Measurements from ENCODE around the gene CMTM1.
"Not testable (repeated sequence)": the region's sequence is repeated elsewhere in the genome, so short reads cannot be mapped to it uniquely, and the experiment has no call there.

The CMTM1 gene

GRCh38 chr16:66562986-66563385 lies 3.3 kb upstream of the CMTM1 start:
- DNase-seq (ENCODE audit: low spot score), result no peak

GRCh38 chr16:66563574-66564334 lies 2.5 kb upstream of the CMTM1 start:
- DNase-seq (ENCODE audit: low spot score), result no peak

- not testable (repeated sequence) for DNase-seq (ENCODE audit: low spot score)
These were observed 1.0 kb downstream of the CMTM1 start for GRCh38 chr16:66567270-66567669.

DNA sequence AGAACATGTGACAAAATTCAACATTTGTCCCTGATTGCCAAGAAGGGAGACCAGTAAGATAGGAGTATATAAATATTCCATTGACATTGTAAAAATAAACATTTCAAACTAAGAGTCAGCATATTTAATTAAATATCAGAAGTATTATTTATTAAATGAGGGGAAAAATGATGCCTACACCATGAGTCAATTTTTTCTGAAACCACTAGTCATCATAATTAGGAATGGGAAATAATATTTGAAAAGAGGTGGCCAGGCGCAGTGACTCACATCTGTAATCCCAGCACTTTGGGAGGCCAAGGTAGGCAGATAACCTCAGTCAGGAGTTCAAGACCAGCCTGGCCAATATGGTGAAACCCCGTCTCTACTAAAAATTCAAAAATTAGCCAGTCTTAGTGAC lies 2.1 kb downstream of the CMTM1 start:
- DNase-seq (ENCODE audit: low spot score), result no peak

DNA sequence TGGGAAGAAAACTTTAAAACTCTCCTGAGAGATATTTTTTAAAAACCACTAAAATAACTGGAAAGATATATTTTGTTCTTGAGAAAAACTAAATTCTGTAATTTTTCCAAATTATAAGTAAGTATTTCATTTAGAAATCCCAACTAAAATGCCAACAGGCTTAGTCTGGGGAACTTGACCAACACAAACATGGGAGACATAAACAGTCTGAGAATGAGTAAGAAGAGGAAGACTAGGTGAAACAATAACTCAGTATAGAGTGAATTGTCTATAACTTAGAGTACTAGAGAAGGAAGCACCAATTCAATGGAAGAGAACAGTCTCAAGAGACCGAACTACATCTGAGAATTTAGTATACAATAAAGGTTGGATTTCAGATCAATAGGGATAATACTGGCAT lies 2.9 kb downstream of the CMTM1 start:
- DNase-seq (ENCODE audit: low spot score), result no peak

DNA sequence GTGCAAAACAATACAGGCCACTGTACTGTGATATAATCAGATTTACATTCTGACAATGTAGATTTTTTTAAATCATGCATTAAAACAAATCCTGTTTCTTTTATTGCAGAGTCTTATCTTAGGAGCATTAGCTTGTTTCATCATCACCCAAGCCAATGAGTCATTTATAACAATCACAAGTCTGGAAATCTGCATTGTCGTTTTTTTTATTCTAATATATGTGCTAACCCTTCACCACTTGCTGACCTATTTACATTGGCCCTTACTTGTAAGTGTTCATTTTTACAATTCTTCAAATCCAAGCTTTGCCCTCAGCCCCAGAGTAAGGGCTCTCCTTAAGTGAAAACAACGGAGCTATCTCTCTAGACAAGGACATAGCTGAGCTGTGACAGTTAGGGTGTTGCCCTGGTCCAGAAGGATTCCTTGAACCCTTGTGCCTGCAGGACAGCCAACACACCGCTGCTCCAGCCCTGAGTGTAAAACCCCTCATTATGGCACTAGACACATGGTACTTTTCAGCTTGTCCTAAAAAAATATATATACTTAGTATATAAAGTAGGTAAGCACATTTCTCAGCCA lies 3.7 kb downstream of the CMTM1 start:
- DNase-seq (ENCODE audit: low spot score), result peak; percentile 24

DNA sequence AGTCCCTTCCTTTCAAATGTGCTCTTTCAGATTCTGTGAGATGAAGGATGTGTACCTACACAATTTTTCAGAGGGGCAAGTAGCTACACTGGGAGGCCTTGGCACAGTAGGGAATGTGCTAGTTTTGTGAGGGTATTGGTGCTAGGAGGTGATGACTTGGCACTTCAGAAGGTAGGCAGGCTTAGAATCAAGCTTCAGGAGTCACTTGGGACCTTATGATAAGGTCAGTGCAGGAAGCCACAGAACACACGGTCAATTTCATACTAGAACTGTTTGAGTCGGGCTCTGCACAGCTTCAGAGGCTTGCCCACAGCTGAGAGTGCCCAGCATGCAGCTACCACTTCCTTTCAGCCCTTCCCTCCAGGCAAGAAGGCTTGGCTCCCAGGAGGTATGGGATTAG lies 6.1 kb downstream of the CMTM1 start:
- DNase-seq (ENCODE audit: low spot score), result no peak

GRCh38 chr16:66574081-66574480 lies 7.8 kb downstream of the CMTM1 start:
- no peak for DNase-seq (ENCODE audit: low spot score)

DNA sequence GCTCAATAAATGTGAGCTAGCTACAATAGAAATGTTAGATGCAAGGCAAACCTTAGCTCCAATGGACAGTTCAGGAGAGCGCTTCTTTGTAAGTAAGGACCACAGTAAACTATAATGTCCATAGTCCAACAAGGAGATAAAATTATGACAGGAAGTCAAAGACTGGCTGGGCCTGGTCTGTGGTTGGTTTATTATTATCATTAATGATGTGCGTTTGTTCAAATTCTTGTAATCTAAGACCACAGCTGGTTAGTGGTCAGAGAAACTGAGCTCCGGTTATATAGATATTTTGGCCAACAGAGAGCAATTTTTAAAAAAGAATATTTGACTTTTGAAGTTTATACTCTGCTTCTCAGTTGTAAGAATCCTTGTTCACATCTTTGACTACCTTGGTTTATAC lies 8.3 kb downstream of the CMTM1 start:
- no peak for DNase-seq (ENCODE audit: low spot score)

DNA sequence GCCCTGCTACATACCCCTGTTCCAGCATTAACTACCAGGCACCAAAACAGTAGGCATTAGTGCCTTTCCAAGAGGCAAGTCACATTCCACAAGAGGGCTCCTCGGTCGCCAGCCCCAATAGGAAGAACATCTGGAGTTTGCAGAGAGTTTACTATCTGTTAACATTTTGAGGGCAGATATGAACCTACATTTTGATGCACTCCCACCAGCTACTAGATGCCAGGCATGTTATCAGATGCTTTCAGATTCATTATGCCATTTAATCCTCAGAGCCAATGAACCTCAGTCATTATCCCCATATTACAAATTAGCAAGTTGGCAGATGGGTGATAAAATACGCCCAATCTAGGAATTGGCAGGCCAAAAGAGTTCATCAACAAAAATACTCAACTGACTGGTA lies 8.8 kb downstream of the CMTM1 start:
- no peak for DNase-seq (ENCODE audit: low spot score)

GRCh38 chr16:66576296-66576695 lies 10.1 kb downstream of the CMTM1 start:
- no peak for DNase-seq (ENCODE audit: low spot score)

GRCh38 chr16:66578651-66579531 lies 12.7 kb downstream of the CMTM1 start, which contains the start of gene CMTM2:
Gene CMTM2, plus strand, starts transcription at chr16:66579463. Its CDS starts 145 bp downstream, at chr16:66579608.
- no peak for DNase-seq (ENCODE audit: low spot score)

- no peak for DNase-seq (ENCODE audit: low spot score)
These were observed 14.5 kb downstream of the CMTM1 start for GRCh38 chr16:66580605-66581209.

- no peak for DNase-seq (ENCODE audit: low spot score)
These were observed 15.2 kb downstream of the CMTM1 start for GRCh38 chr16:66581246-66581952.

DNA sequence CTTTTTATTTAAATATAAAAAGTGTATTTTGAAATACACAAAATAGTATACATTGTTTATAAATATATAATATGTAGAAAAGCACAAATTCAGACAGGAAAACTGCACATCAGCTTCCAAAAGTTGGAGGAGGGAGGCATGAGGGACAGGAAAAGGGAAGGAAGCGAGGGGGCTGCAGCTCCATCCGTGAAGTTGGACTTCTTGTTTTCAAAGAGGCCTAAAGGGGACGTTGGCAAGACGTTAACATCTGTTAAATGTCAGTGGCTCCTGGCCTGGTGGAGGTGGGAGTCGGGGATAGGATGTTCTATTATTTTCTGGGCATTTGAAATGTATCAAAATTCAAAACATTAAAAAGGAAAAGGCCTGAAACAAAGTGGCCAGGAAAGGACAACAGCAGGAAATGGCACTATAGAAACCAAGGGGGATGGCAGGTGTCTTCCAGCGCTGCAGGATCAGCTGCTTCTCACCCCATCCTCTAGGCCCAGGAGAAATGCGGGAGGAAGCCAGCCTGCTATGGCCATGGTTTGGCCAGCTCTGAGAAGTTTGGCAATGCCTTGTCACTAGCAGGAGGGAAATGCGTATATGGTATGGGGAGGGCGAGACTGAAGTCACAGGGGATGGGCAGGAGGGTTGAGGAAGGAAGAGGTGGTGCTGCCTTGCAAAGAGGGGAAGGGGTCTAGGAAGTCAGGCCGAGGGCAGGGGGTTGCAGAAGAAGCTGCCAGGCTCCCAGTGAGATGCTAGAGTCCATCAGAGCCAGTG lies 19.4 kb downstream of the CMTM1 start:
- DNase-seq (ENCODE audit: low spot score), result no peak

DNA sequence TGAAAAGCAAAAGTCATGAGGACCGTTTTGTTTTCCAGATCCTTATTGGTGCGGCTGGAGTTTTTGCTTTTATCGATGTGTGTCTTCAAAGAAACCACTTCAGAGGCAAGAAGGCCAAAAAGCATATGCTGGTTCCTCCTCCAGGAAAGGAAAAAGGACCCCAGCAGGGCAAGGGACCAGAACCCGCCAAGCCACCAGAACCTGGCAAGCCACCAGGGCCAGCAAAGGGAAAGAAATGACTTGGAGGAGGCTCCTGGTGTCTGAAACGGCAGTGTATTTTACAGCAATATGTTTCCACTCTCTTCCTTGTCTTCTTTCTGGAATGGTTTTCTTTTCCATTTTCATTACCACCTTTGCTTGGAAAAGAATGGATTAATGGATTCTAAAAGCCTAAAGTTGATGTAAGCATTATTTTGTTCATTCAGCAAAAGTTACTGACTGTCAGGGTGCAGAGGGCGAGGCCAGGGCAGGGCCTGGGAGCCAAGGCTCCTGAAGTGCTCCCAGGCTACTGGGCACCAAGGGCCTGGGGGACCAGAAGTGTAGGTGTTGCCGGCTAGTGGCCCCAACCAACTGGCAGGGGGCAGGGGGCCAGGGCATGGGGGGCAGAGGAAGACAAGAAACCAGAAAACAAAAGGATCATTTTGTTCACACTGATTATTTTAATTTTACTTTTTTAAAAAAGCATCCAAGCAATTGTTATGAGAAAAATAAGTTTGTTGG lies 21.8 kb downstream of the CMTM1 start:
- no peak for DNase-seq (ENCODE audit: low spot score)

- DNase-seq (ENCODE audit: low spot score), result peak; percentile 46
These were observed 22.9 kb downstream of the CMTM1 start for GRCh38 chr16:66588981-66589713.

- DNase-seq (ENCODE audit: low spot score), result no peak
These were observed 24.1 kb downstream of the CMTM1 start for GRCh38 chr16:66590322-66590721.

DNA sequence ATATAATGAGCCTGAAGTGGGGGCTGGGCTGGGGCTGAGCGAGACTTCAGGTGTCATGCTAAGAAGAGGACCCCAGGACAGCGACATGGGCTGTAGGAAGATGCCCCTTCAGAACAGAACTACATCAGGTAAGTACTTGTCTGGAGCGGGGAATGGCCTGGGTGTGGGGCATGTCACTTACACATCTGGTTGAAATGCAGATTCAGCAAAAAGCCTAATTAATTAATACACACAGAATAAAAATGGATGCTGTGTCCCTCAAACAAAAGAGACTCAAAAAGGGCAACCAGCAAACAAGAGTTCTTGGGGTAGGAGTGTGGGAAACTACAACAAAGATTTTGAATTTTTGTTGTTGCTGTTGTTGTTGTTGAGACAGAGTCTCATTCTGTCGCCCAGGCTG lies 24.8 kb downstream of the CMTM1 start:
- DNase-seq (ENCODE audit: low spot score), result no peak

- no peak for DNase-seq (ENCODE audit: low spot score)
These were observed 26.0 kb downstream of the CMTM1 start for GRCh38 chr16:66592241-66592640.
